WTC11 (cell line): Measurements from ENCODE around the gene DIDO1. TPM values are rescaled to one million over a fixed set of nuclear protein-coding genes. Genes with fewer than 3 reads are reported as not detected.
A peak's percentile ranks its signal among the peaks of the same experiment; 100 is the strongest.

ENCODE experiments used
- CREM ChIP-seq: sonication (generic); formaldehyde crosslinking; IDR thresholded peaks from 2 replicates; pipeline ENCODE4 v1.8.1; 2022; ENCODE audit warnings: mild to moderate bottlenecking, missing genetic modification reagents, moderate library complexity
- ELF4 ChIP-seq: sonication (generic); formaldehyde crosslinking; IDR thresholded peaks from 2 replicates; pipeline ENCODE4 v1.8.1; 2022; ENCODE audit warnings: low read depth, mild to moderate bottlenecking, moderate library complexity, missing genetic modification reagents
- FOXK1 ChIP-seq: sonication (generic); formaldehyde crosslinking; IDR thresholded peaks from 2 replicates; pipeline ENCODE4 v1.8.0; 2022; ENCODE audit warnings: mild to moderate bottlenecking, moderate library complexity, missing genetic modification reagents
- GTF2I ChIP-seq: fragments of 250-450 bp; sonication (Bioruptor Pico); conservative IDR thresholded peaks from 2 replicates; pipeline ENCODE4 v1.4.0; 2021; ENCODE audit warnings: mild to moderate bottlenecking
- IRF2 ChIP-seq: sonication (generic); formaldehyde crosslinking; IDR thresholded peaks from 2 replicates; pipeline ENCODE4 v1.8.0; 2022; ENCODE audit warnings: low read depth, missing genetic modification reagents, borderline replicate concordance
- NFE2L1 ChIP-seq: sonication (generic); formaldehyde crosslinking; IDR thresholded peaks from 2 replicates; pipeline ENCODE4 v1.8.1; 2023; ENCODE audit warnings: missing genetic modification reagents
- OVOL2 ChIP-seq: fragments of 250-450 bp; sonication (Bioruptor Pico); IDR thresholded peaks from 2 replicates; pipeline ENCODE4 v1.9.0; 2021; ENCODE audit warnings: mild to moderate bottlenecking, borderline replicate concordance
- SMAD4 ChIP-seq: sonication (generic); formaldehyde crosslinking; IDR thresholded peaks from 2 replicates; pipeline ENCODE4 v1.8.0; 2022; ENCODE audit warnings: mild to moderate bottlenecking, missing genetic modification reagents
- SOX15 ChIP-seq: fragments of 250-450 bp; sonication (Bioruptor Pico); IDR thresholded peaks from 2 replicates; pipeline ENCODE4 v1.9.0; 2021; ENCODE audit warnings: mild to moderate bottlenecking
- TCF7 ChIP-seq: sonication (generic); formaldehyde crosslinking; IDR thresholded peaks from 2 replicates; pipeline ENCODE4 v1.8.0; 2022; ENCODE audit warnings: mild to moderate bottlenecking, low read depth, missing genetic modification reagents, moderate library complexity
- TEAD1 ChIP-seq: sonication (generic); formaldehyde crosslinking; IDR thresholded peaks from 2 replicates; pipeline ENCODE4 v1.8.0; 2022; ENCODE audit warnings: mild to moderate bottlenecking, missing genetic modification reagents
- ZBTB21 ChIP-seq: sonication (generic); formaldehyde crosslinking; IDR thresholded peaks from 2 replicates; pipeline ENCODE4 v1.8.1; 2023; ENCODE audit warnings: mild to moderate bottlenecking, missing genetic modification reagents, borderline replicate concordance
- ZNF121 ChIP-seq: sonication (generic); formaldehyde crosslinking; IDR thresholded peaks from 2 replicates; pipeline ENCODE4 v1.8.0; 2023; ENCODE audit warnings: missing genetic modification reagents
- ZNF219 ChIP-seq: sonication (generic); formaldehyde crosslinking; IDR thresholded peaks from 2 replicates; pipeline ENCODE4 v1.8.0; 2023; ENCODE audit warnings: missing genetic modification reagents, mild to moderate bottlenecking, borderline replicate concordance
- ZNF232 ChIP-seq: sonication (generic); formaldehyde crosslinking; IDR thresholded peaks from 2 replicates; pipeline ENCODE4 v1.8.0; 2022; ENCODE audit warnings: mild to moderate bottlenecking, missing genetic modification reagents
- ZNF317 ChIP-seq: sonication (generic); formaldehyde crosslinking; IDR thresholded peaks from 2 replicates; pipeline ENCODE4 v1.8.1; 2023; ENCODE audit warnings: low read depth, mild to moderate bottlenecking, moderate library complexity, missing genetic modification reagents, borderline replicate concordance
- total RNA-seq: library from RNA; stranded (reverse); gene quantifications from 3 replicates; pipeline ENCODE4 v1.2.3, GENCODE V29; 2021
- TF ChIP-seq, protein P1 (sequence below): sonication (generic); formaldehyde crosslinking; IDR thresholded peaks from 2 replicates; pipeline ENCODE4 v1.8.0; 2022; ENCODE audit warnings: mild to moderate bottlenecking, missing genetic modification reagents
- TF ChIP-seq, protein P2 (sequence below): sonication (generic); formaldehyde crosslinking; IDR thresholded peaks from 2 replicates; pipeline ENCODE4 v1.8.1; 2022; ENCODE audit warnings: mild to moderate bottlenecking, moderate library complexity, missing genetic modification reagents
- TF ChIP-seq, protein P3 (sequence below): sonication (generic); formaldehyde crosslinking; conservative IDR thresholded peaks from 2 replicates; pipeline ENCODE4 v1.8.1; 2023; ENCODE audit warnings: mild to moderate bottlenecking, low read depth, missing genetic modification reagents, moderate library complexity
- TF ChIP-seq, protein P4 (sequence below): sonication (generic); formaldehyde crosslinking; IDR thresholded peaks from 2 replicates; pipeline ENCODE4 v1.8.1; 2023; ENCODE audit warnings: mild to moderate bottlenecking, missing genetic modification reagents
- TF ChIP-seq, protein P5 (sequence below): sonication (generic); formaldehyde crosslinking; IDR thresholded peaks from 2 replicates; pipeline ENCODE4 v1.8.0; 2022; ENCODE audit warnings: mild to moderate bottlenecking, missing genetic modification reagents
- TF ChIP-seq, protein P6 (sequence below): sonication (generic); formaldehyde crosslinking; IDR thresholded peaks from 2 replicates; pipeline ENCODE4 v1.8.1; 2023; ENCODE audit warnings: mild to moderate bottlenecking, missing genetic modification reagents, borderline replicate concordance
- TF ChIP-seq, protein P7 (sequence below): fragments of 250-450 bp; sonication (Bioruptor Pico); IDR thresholded peaks from 2 replicates; pipeline ENCODE4 v1.9.0; 2021; ENCODE audit warnings: moderate library complexity, mild to moderate bottlenecking, inconsistent platforms, borderline replicate concordance
- TF ChIP-seq, protein P8 (sequence below): sonication (generic); formaldehyde crosslinking; IDR thresholded peaks from 2 replicates; pipeline ENCODE4 v1.8.1; 2023; ENCODE audit warnings: mild to moderate bottlenecking, missing genetic modification reagents, moderate library complexity
- TF ChIP-seq, protein P9 (sequence below): fragments of 250-450 bp; sonication (Bioruptor Pico); IDR thresholded peaks from 2 replicates; pipeline ENCODE4 v2.1.2; 2022; ENCODE audit warnings: mild to moderate bottlenecking, moderate library complexity

DIDO1 gene
- total RNA-seq, 1 experiment from 2014 or later = 87.3 TPM

DNA sequence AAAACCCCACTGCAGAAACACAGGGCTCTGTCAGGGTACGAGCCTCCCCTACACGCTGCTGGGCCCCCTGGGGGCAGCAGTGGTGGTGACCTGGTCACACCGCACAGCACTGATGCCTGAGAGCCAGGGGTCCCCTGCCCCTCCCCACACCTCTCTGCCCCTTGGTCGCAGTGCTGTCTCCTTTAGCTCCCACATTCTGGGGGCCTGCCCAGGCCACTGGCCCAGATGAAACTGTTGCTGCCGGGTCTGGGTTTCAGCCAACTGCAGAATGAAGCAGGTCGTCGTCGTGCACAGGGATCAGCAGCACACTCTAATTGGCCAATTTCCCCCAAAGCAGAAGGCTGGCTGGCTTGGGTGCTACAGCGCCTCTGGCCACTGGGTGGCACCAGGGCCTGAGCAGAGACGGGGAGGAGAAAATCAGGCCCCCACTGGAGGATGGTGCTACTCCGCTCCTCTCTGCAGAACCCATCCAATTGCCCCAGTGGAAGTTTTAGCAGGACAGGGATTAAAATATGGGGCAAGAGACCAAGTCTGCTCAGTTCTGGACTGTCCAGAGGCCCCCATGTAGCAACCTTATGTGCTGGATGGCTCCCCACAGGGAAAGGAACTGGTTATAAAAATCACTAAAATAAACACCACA is 26.1 kb downstream of the DIDO1 start (continued):
- no peak for TF ChIP-seq NFE2L1 (CRISPR knock-in tag)
- no peak for TF ChIP-seq OVOL2 (CRISPR knock-in tag)
- no peak for TF ChIP-seq ELF4 (CRISPR knock-in tag)
- TF ChIP-seq, protein P1, sequence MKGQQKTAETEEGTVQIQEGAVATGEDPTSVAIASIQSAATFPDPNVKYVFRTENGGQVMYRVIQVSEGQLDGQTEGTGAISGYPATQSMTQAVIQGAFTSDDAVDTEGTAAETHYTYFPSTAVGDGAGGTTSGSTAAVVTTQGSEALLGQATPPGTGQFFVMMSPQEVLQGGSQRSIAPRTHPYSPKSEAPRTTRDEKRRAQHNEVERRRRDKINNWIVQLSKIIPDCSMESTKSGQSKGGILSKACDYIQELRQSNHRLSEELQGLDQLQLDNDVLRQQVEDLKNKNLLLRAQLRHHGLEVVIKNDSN (CRISPR knock-in tag) = no peak
- TF ChIP-seq, protein P2, sequence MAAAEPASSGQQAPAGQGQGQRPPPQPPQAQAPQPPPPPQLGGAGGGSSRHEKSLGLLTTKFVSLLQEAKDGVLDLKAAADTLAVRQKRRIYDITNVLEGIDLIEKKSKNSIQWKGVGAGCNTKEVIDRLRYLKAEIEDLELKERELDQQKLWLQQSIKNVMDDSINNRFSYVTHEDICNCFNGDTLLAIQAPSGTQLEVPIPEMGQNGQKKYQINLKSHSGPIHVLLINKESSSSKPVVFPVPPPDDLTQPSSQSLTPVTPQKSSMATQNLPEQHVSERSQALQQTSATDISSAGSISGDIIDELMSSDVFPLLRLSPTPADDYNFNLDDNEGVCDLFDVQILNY (CRISPR knock-in tag) = no peak
- TF ChIP-seq, protein P3, sequence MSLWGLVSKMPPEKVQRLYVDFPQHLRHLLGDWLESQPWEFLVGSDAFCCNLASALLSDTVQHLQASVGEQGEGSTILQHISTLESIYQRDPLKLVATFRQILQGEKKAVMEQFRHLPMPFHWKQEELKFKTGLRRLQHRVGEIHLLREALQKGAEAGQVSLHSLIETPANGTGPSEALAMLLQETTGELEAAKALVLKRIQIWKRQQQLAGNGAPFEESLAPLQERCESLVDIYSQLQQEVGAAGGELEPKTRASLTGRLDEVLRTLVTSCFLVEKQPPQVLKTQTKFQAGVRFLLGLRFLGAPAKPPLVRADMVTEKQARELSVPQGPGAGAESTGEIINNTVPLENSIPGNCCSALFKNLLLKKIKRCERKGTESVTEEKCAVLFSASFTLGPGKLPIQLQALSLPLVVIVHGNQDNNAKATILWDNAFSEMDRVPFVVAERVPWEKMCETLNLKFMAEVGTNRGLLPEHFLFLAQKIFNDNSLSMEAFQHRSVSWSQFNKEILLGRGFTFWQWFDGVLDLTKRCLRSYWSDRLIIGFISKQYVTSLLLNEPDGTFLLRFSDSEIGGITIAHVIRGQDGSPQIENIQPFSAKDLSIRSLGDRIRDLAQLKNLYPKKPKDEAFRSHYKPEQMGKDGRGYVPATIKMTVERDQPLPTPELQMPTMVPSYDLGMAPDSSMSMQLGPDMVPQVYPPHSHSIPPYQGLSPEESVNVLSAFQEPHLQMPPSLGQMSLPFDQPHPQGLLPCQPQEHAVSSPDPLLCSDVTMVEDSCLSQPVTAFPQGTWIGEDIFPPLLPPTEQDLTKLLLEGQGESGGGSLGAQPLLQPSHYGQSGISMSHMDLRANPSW (CRISPR knock-in tag) = no peak
- no peak for TF ChIP-seq GTF2I (CRISPR knock-in tag)
- 0 out of 2 replicates have a peak, but pooled peaks have one; percentile 32 for TF ChIP-seq FOXK1
- TF ChIP-seq SMAD4 = no peak
- TF ChIP-seq ZNF121 = no peak
- no peak for TF ChIP-seq IRF2
- TF ChIP-seq CREM = no peak; the same call in 1 of the 2 replicates
- TF ChIP-seq, protein P4, sequence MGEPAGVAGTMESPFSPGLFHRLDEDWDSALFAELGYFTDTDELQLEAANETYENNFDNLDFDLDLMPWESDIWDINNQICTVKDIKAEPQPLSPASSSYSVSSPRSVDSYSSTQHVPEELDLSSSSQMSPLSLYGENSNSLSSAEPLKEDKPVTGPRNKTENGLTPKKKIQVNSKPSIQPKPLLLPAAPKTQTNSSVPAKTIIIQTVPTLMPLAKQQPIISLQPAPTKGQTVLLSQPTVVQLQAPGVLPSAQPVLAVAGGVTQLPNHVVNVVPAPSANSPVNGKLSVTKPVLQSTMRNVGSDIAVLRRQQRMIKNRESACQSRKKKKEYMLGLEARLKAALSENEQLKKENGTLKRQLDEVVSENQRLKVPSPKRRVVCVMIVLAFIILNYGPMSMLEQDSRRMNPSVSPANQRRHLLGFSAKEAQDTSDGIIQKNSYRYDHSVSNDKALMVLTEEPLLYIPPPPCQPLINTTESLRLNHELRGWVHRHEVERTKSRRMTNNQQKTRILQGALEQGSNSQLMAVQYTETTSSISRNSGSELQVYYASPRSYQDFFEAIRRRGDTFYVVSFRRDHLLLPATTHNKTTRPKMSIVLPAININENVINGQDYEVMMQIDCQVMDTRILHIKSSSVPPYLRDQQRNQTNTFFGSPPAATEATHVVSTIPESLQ (CRISPR knock-in tag) = no peak
- no peak for TF ChIP-seq ZNF219 (CRISPR knock-in tag)
- no peak for TF ChIP-seq ZBTB21 (CRISPR knock-in tag)
- TF ChIP-seq, protein P5, sequence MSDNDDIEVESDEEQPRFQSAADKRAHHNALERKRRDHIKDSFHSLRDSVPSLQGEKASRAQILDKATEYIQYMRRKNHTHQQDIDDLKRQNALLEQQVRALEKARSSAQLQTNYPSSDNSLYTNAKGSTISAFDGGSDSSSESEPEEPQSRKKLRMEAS (CRISPR knock-in tag) = peak; percentile 26; the same call in 1 of the 2 replicates
- no peak for TF ChIP-seq TCF7
- no peak for TF ChIP-seq TEAD1
- TF ChIP-seq ZNF317 = no peak
- no peak for TF ChIP-seq SOX15 (CRISPR knock-in tag)
- TF ChIP-seq ZNF232 (CRISPR knock-in tag) = no peak
- TF ChIP-seq, protein P6, sequence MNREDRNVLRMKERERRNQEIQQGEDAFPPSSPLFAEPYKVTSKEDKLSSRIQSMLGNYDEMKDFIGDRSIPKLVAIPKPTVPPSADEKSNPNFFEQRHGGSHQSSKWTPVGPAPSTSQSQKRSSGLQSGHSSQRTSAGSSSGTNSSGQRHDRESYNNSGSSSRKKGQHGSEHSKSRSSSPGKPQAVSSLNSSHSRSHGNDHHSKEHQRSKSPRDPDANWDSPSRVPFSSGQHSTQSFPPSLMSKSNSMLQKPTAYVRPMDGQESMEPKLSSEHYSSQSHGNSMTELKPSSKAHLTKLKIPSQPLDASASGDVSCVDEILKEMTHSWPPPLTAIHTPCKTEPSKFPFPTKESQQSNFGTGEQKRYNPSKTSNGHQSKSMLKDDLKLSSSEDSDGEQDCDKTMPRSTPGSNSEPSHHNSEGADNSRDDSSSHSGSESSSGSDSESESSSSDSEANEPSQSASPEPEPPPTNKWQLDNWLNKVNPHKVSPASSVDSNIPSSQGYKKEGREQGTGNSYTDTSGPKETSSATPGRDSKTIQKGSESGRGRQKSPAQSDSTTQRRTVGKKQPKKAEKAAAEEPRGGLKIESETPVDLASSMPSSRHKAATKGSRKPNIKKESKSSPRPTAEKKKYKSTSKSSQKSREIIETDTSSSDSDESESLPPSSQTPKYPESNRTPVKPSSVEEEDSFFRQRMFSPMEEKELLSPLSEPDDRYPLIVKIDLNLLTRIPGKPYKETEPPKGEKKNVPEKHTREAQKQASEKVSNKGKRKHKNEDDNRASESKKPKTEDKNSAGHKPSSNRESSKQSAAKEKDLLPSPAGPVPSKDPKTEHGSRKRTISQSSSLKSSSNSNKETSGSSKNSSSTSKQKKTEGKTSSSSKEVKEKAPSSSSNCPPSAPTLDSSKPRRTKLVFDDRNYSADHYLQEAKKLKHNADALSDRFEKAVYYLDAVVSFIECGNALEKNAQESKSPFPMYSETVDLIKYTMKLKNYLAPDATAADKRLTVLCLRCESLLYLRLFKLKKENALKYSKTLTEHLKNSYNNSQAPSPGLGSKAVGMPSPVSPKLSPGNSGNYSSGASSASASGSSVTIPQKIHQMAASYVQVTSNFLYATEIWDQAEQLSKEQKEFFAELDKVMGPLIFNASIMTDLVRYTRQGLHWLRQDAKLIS = no peak
- TF ChIP-seq, protein P7, sequence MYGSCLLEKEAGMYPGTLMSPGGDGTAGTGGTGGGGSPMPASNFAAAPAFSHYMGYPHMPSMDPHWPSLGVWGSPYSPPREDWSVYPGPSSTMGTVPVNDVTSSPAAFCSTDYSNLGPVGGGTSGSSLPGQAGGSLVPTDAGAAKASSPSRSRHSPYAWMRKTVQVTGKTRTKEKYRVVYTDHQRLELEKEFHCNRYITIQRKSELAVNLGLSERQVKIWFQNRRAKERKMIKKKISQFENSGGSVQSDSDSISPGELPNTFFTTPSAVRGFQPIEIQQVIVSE (CRISPR knock-in tag) = no peak
- TF ChIP-seq, protein P8, sequence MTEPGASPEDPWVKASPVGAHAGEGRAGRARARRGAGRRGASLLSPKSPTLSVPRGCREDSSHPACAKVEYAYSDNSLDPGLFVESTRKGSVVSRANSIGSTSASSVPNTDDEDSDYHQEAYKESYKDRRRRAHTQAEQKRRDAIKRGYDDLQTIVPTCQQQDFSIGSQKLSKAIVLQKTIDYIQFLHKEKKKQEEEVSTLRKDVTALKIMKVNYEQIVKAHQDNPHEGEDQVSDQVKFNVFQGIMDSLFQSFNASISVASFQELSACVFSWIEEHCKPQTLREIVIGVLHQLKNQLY (CRISPR knock-in tag) = no peak
- TF ChIP-seq, protein P9, sequence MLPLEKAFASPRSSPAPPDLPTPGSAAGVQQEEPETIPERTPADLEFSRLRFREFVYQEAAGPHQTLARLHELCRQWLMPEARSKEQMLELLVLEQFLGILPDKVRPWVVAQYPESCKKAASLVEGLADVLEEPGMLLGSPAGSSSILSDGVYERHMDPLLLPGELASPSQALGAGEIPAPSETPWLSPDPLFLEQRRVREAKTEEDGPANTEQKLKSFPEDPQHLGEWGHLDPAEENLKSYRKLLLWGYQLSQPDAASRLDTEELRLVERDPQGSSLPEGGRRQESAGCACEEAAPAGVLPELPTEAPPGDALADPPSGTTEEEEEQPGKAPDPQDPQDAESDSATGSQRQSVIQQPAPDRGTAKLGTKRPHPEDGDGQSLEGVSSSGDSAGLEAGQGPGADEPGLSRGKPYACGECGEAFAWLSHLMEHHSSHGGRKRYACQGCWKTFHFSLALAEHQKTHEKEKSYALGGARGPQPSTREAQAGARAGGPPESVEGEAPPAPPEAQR (CRISPR knock-in tag) = no peak
